NCI-H128 (cell line): ENCODE data around the gene TFAP2B.

Experiments
- DNase-seq: peaks from one replicate; lab custom pipeline; 2025; ENCODE audit not compliant: unreplicated experiment; lab: John Stamatoyannopoulos, UW

Gene TFAP2B

DNA sequence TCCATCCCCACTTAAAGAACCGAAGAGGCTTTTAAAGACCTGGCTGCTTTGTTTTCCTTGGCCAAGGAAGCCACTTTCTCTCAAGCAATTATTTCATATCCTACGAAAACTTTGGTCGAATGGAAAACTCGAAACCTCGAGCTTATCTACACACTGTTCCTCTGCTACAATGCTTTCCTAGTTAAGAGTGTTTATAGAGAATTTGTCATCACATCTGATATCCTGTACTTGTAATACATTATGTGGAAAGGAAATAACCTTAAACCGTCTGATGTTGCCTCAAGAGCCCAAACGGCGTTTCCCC is 28.1 kb downstream of the TFAP2B start:
- no peak for DNase-seq

DNA sequence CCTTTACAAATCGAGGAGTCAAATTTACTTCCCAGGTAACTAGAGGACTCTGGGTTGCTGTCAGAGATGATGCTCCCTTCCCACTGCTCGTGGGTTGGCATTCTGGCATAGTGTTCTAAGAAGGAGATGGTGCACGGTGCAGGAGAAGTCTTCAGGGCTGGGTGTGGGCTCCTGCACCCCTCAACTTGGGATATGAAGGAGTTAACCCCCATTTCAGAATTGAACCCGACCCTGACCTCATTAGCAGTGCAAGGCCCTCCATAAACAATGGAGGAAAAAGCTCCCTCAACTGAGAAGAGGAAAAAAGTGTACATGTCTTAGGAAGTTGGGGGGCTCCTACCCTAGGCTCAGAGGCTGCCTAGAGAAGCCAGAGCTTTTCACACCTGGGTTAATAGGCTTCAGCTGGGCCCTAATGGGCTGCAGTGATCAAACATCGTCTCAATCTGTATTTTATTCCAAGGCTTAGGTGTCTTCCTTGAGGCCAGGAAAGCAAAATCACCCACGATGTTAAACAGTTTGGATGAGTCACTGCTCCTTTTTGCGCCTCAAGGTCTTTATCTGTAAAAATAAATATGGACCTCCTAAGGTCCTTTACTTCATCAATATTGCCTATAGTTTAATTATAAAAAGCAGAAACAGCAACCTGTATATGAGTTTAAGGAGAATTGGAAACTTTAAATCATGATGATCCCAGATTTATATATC is 29.4 kb downstream of the TFAP2B start:
- no peak for DNase-seq

DNA sequence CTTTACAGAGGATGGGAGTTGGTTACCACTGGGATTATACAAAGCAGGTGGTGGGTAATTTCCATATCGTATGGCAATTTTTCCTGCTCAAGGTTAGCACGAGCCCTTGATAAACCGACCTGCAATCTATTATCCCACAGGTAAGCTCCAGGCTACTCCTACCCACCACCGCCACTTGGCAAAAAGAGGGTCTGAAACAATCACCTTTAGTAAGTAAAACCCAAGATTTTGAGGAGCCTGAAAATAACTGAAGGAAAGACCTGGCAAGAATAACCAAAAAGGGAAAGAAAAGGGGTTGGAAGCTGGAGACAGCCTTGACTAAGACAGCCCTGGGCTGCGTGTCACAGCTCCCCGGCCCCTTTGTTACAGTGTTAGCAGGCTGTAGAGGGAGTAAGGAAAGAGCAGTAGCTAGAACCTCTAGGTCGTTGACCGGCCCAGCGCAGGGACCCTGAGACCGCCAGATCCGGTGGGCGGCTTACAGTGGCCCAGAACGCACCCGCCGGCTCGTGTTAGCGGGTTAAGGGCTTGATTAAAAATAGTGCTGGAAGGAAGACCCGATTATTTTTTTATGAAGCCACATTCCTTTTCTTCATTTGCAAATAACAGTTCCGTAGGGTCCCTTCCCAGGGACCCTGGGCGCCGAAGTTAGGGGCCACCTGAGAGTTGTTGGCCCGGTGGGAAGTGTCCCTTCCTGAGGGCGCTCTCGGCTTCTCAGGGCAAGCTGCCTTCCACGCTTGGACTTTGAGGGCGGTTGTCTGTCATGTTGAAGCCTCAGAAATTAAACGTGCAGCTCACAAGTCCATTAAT is 30.5 kb downstream of the TFAP2B start:
- DNase-seq, result no peak

DNA sequence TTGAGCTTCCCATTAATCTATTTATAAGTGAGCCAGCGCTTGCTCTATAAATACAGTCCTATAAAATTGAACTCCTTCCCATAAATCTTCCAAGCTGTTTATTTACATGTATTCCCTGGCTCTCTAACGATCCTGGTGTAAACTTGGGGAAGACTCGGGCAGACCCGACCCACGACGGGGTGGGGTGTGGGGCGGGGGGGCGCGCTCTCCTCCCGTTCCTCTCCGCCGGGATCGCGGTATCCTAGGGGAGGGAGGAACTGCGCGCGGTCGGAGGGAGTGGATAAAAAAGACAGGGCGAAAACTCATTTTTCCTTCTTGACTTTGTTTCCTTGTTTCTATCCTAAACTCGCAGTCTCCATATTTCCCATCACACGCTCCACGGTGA is 31.1 kb downstream of the TFAP2B start:
- no peak for DNase-seq

DNA sequence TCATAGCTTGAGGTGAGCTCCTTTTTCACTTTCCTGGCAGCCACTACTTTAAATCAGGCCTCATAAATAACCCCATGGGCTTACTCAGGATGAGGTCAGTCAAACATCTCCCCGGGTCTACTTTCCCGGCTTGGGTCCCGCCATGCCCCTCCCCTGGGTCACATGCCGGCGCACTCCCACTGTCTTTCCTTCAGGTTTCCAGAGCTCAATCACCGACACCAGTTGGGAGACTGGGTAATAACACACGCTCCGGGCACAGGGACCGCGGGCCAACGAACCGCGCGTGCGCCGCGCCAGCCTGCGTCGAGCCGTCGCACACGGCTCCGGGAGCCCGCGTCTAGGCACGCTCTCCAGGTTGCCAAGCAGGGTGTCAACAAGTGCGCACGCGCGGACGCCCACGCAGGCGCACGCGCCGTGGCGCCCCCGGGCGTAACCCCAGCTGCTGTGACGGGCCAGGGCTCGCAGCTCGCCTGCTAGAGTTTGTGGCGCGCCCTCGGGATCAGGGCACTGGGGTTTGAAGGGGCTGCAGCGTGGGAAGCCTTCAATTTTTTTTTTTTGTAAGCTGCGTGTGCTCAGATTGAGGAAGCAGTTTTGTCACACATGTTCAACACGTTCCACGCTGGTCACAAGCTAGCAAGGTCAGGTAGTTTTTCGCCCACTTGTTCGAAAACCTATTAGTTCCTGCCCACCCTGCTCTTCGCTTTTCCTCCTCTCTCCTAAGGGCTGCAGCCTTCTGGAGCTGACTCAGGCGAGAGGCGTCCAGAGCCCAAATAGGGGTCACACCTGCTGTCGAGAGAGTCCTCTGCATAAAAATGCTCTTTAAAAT is 31.8 kb downstream of the TFAP2B start:
- DNase-seq, result no peak

DNA sequence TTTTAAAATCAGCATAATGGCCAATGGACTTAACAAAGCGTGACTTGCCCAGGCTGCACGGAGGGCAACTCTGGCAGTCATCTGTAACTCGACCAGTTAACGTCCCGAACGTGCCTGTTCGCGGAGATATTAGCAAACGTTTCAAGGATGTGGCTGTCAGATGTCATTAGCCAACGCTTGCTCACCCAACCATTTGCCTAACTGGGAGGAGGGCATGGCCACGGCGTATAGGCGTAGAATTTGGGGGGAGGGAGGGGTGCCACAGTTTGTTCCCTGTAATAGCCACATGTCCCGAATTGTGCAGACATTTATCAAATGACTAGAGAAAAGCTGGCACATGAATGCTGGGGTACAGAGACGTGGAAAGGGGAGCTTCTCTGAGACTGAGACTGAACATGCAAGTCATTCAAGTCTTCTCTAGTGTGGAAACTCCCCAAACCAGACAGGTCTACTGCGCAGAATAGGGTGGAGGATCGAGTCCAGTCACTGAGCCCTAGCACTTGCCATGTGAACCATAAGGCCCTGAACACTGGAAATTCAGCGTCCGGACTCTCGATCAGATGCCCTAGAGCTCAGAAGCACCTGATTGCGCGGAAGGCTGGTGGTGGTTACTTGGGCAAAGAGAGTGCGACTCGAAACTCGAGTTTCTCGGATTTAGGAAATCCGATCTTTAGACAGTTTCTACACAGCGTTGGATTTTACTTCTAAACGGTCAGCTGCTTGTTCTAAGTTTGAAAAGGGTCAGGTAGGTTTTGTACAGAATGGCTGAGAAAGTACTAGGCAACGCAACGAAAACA is 32.6 kb downstream of the TFAP2B start:
- no peak for DNase-seq

DNA sequence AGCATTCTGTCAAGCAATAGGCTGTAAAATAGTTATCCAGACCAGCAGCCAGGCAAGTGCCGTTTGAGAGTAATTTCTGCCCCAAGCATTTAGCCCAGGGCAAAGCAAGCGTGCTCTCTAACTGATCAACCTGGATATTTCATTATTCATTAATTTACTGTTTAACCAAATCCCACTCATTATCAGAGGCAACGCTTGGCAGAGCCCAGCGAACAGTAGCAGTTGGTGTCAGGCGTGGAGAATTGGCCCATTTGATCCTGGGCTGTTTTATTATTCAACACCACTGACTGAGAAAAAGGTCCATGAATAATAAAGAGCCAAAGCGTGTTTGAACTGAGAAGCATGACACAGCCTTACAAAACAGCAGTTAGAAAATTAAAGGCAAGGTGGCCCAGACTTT is 35.3 kb downstream of the TFAP2B start:
- no peak for DNase-seq

DNA sequence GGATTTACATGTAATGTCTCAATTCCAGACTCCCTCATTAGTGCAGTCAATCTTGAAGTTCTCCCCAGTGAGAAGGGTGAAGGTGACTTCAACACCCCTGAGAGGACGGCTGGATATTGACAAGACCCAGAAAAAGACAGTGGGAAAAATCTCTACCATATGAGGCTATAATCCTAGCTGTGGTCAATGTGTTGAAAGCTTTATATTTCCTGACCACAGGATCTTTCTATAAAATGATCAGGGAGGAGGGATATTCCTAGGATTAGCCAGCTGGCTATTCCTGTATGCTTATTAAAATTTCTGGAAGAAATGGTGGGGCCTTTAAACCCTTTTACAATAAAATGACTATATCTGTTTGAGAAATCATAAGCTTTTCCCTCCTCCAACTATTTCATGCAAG is 43.0 kb downstream of the TFAP2B start:
- no peak for DNase-seq

DNA sequence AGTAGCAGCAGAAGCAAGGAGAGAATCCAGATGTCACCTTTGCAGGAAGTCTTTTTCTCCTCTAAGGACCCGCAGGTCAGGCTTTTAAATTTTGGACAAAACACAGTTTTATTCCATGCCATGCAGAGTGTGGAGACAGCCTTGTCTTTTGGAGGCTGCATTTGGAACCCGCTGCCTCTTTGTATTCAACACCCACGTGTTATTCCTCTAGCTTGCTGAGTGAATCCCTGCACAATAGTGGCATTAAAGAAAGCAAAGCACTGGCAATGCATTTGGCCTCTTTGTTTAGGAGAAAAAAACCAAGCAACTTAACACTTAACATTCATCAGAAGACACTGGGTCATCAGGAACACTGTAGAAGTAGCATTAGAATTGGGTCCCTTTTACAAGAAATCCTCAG is 43.5 kb downstream of the TFAP2B start:
- DNase-seq, result no peak

DNA sequence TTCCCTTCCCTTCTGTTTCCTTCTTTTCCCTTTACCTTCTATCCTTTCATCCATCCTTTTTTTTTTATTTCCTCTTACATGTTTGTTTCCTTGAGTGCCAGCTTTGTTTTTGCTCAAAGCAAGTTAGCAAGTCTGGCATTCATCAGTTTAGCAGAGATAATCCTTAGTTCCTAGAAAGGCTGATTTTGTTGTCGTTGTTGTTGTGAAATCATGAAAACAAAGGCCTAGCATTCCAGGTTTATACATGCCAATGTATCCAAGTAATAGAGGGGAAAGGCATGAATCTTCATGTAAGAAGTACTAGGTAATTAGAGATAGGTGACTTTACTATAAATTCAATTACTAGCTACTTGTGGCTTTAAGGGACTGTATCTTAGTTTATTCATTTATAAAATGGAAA is 45.9 kb downstream of the TFAP2B start:
- no peak for DNase-seq

DNA sequence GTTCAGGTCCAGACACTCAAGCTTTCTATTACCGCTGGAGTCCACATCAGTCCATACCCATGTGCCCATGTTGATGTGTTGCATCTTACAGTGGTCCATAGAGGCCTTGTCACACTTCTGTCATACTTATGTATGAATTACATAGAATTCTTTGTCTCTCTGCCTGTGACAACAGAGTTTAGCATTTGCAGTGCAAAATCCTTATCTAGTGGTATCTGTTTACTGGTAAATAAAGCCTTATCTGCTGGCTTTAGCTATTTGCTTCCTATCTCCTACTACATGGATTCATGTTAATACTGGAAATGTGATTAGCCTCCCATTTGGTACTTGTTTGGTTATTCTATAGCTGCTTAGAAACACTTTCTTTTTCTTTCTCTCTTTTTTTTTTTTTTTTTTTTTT is 49.8 kb downstream of the TFAP2B start:
- no peak for DNase-seq

DNA sequence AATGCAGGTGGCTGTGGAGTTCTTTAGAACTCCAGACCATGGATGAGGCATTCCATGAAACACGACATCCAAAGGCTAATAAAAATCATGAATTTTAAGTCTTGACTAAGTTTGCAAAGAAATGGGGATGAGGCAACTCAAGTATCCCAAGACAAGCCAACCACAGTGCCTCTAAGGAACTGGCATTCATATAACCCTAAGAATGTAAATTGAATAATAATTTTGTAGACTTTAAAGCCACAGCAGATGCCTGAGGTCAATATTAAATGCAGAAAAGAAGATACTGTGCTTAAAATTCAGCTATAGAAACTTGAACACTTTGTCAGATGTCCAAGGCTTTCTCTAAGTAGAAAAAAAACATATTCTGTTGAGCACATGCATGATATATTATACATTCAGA is 54.5 kb downstream of the TFAP2B start:
- no peak for DNase-seq

DNA sequence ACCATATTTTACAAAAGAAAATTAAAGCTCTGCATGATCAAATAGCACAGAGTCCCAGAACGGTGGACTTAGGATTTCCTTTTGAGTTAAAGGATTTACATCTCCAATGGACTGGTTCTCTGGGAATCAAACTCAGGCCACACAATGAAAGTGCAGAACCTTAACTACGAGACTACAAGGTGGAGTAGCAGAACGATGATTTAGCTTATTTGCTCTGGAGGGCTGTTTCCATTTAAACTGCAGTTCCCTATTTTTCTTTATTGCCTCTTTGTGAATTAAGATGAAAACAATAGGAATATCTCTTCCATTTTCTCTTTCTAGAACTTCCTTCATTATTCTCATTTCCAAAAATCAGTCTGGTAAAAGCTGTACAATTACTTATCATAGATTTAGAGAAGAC is 65.7 kb downstream of the TFAP2B start:
- DNase-seq, result no peak

DNA sequence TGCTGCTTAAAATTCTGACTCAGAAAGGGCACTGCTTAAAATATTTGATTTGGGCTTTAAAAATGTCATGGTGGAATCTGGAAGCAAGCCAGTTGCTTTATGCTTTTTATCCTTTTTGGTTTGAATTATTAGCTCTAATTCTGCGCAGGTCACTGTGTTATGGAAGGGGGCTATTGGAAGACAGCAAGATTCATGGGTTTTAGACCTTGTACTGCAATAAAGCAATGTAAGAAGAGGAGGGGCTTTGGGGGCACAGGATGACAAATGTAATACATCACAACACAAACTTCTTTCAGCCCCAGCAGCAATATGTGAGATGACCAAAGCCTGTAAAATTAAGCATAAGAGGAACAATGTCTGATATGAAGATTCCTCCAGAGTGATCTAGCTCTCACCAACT is 68.4 kb downstream of the TFAP2B start:
- no peak for DNase-seq

DNA sequence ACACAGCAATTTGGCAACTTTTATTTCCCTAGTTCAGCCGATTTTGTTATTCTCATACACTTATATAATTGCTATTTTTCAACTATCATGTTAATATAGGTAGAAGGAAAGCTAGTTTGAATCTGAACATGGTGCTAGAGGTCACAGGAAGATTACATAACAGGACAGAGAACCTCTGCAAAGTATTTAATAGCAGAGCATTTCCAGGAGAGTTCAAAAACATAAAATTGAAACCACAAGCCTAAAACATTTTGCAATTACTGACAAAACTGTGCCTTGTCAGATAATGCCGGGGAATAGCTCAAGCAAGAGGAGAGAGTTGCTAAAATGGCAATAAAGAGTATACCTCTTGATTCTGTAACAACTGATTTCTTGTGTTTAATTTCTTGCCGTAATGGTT is 70.8 kb downstream of the TFAP2B start:
- DNase-seq, result no peak

DNA sequence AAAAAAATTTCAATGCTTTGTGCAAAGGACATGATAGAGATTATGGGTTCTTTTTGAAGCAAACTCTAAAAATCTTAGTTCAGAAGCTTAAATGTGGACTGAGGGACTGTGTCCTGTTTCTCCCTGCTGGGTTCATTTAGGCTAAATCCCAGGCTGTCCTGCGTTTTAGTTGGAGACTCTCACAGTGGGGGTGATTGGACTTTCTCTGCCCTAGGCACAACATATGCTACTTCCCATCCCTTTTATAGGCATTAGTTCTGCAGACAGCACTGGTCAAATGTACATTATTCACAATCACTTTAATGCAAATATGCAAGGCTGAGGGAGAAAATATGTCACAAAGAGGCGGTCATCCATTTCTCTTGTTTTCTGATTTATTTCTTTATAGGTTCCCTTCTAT is 71.3 kb downstream of the TFAP2B start:
- no peak for DNase-seq

DNA sequence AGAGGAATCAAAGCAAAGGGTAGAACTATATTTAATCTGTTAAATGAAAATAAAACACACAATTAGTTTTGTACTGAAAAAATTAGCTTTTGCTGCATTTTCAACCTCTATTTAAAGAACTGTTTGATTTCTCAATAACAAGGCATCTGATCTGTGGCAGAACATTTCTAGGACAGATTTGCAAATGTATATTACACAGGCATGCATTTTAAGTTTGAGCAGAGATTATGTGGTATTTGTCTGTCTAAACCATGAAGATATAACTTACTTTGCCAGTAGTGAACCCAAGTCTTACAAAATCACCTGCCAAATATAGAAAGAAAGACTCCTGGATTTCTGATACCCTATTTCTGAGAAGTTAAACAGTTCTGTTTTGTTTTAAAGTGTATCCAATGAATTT is 71.9 kb downstream of the TFAP2B start:
- DNase-seq, result no peak

DNA sequence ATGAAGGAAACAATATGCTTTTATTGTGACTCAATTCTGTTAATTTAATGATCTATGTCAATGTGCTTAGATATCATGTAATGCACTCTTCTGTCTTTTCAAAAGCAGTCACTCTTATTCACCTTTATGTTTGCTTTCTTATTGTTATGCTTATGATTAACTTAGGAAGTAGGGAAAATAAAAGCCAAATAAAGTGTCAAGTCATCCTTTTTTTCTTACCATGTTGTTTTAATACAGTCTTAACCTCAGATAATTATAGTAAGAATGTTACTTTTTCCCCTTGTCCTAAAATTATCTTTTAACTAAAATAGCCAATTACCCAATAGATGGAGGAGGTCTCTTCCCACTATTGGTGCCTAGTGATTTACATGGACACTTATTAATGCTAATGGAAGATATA is 72.6 kb downstream of the TFAP2B start:
- DNase-seq, result no peak
